PC-3 (cell line): ENCODE data around the gene ST8SIA2. TPM values are rescaled to one million over a fixed set of nuclear protein-coding genes. Genes with fewer than 3 reads are reported as not detected.

ENCODE experiments used
- ATAC-seq: fragments of 200-7000 bp; cut with Tn5 transposase; 2 replicates; pipeline ENCODE4 v1.9.1; 2020; ENCODE audit warnings: mild to moderate bottlenecking, moderate library complexity
- BruUV-seq: library from RNA; stranded (reverse); fragments of 400-500 nt; replicated peaks from 2 replicates; lab custom pipeline; 2021; lab: Mats Ljungman, UMichigan
- CTCF ChIA-PET: fragments of 300-600 bp; sonication (Branson Sonifier 250); formaldehyde crosslinking; loops from one replicate; lab custom pipeline; 2022; ENCODE audit warnings: antibody characterized with exemption; lab: Charles Lee
- POLR2A ChIA-PET: fragments of 300-600 bp; sonication (Branson Sonifier 250); formaldehyde crosslinking; loops from one replicate; lab custom pipeline; 2022; ENCODE audit warnings: antibody characterized with exemption; ENCODE audit not compliant: unreplicated experiment; lab: Charles Lee
- DNase-seq: peaks from one replicate; pipeline ENCODE4 v3.0.0-alpha.2; 2015
- H2AFZ ChIP-seq: fragments of 300-600 bp; sonication (generic); 2 replicates; pipeline ENCODE4 v1.6.0; 2016; ENCODE audit warnings: antibody characterized with exemption, low read length
- H3F3A ChIP-seq: fragments of 300-600 bp; sonication (generic); one replicate; pipeline ENCODE4 v1.6.0; 2017; ENCODE audit warnings: antibody characterized with exemption, low read length, control low read depth, mild to moderate bottlenecking; ENCODE audit not compliant: unreplicated experiment
- H3K27ac ChIP-seq: fragments of 300-600 bp; sonication (generic); 2 replicates; pipeline ENCODE4 v1.5.1; 2016; ENCODE audit warnings: mild to moderate bottlenecking, low read length
- H3K27me3 ChIP-seq: fragments of 300-600 bp; sonication (generic); 2 replicates; pipeline ENCODE4 v1.6.1; 2016; ENCODE audit warnings: low read length, mixed read lengths
- H3K36me3 ChIP-seq: fragments of 300-600 bp; sonication (generic); 2 replicates; pipeline ENCODE4 v1.6.1; 2016; ENCODE audit warnings: low read depth, mixed run types, low read length, mixed read lengths
- H3K4me1 ChIP-seq: fragments of 300-600 bp; sonication (generic); 2 replicates; pipeline ENCODE4 v1.5.1; 2016; ENCODE audit warnings: low read length; ENCODE audit not compliant: insufficient read depth
- H3K4me2 ChIP-seq: fragments of 300-600 bp; sonication (generic); 2 replicates; pipeline ENCODE4 v1.6.0; 2016; ENCODE audit warnings: low read length
- H3K4me3 ChIP-seq: fragments of 300-600 bp; sonication (generic); 2 replicates; pipeline ENCODE4 v1.5.1; 2016; ENCODE audit warnings: mild to moderate bottlenecking, low read length, mixed read lengths
- H3K79me2 ChIP-seq: fragments of 300-600 bp; sonication (generic); 2 replicates; pipeline ENCODE4 v1.6.1; 2017; ENCODE audit warnings: low read length, mixed read lengths
- H3K9ac ChIP-seq: fragments of 300-600 bp; sonication (generic); 2 replicates; pipeline ENCODE4 v1.6.0; 2016; ENCODE audit warnings: mild to moderate bottlenecking, low read length
- H3K9me2 ChIP-seq: fragments of 300-600 bp; sonication (generic); replicated peaks from 2 replicates; pipeline ENCODE4 v1.6.1; 2016; ENCODE audit warnings: mixed run types, low read length, mixed read lengths
- H3K9me3 ChIP-seq: fragments of 300-600 bp; sonication (generic); 2 replicates; pipeline ENCODE4 v1.6.1; 2016; ENCODE audit warnings: low read length, mixed read lengths
- H4K20me1 ChIP-seq: fragments of 300-600 bp; sonication (generic); 2 replicates; pipeline ENCODE4 v1.6.1; 2016; ENCODE audit warnings: low read length, mixed read lengths
- CTCF ChIP-seq: fragments of 300-600 bp; sonication (generic); conservative IDR thresholded peaks from 2 replicates; pipeline ENCODE4 v1.5.1; 2017; ENCODE audit warnings: antibody characterized with exemption, low read depth, mild to moderate bottlenecking, low read length
- EZH2 ChIP-seq: fragments of 300-600 bp; sonication (generic); IDR thresholded peaks from one replicate; pipeline ENCODE4 v1.6.1; 2017; ENCODE audit warnings: antibody characterized with exemption, mild to moderate bottlenecking, low read length; ENCODE audit not compliant: unreplicated experiment
- EZH2phosphoT487 ChIP-seq: fragments of 300-600 bp; sonication (generic); IDR thresholded peaks from 2 replicates; pipeline ENCODE4 v1.6.1; 2018; ENCODE audit warnings: mild to moderate bottlenecking, antibody characterized with exemption, low read length, borderline replicate concordance
- intact Hi-C: fragments of 100-400 bp; cut with micrococcal nuclease; formaldehyde crosslinking; loops from 2 replicates; pipeline ENCODE4 v1.9.0; 2023
- total RNA-seq: library from RNA; depleted of rRNA; stranded (reverse); fragments of >200 nt; gene quantifications from 2 replicates; pipeline ENCODE4 v1.2.3, GENCODE V29; 2014

The ST8SIA2 gene
- total RNA-seq, 1 experiment from 2014 or later: not detected

GRCh38 chr15:92457471-92458041 lies 63.9 kb downstream of the ST8SIA2 start:
- TF ChIP-seq EZH2: no peak
- no peak for TF ChIP-seq CTCF
- no peak for TF ChIP-seq EZH2phosphoT487
- ChIA-PET POLR2A (no interaction called here), CTCF (no interaction called here)

GRCh38 chr15:92460023-92460422 lies 66.3 kb downstream of the ST8SIA2 start:
- no peaks in the 10 kb centered on the region for H4K20me1 ChIP-seq
- H3K9me3 ChIP-seq: no peaks in the 10 kb centered on the region
- peaks cover 67% of the 10 kb centered on the region for H3K27me3 ChIP-seq
- no peak overlapping the region for H3K9ac ChIP-seq
- H3K4me1 ChIP-seq: no peaks in the 10 kb centered on the region
- TF ChIP-seq EZH2phosphoT487: no peak
- TF ChIP-seq CTCF: no peak
- TF ChIP-seq EZH2: no peak
- no peak overlapping the region for H3K4me3 ChIP-seq
- no peaks in the 10 kb centered on the region for H3F3A ChIP-seq
- BruUV-seq: no TSS peak
- ATAC-seq (no peak), DNase-seq (no peak)
- H3K9me2 ChIP-seq: no peaks in the 10 kb centered on the region
- ChIA-PET POLR2A (no interaction called here), CTCF (no interaction called here)
- no peaks in the 10 kb centered on the region for H3K79me2 ChIP-seq
- H3K4me2 ChIP-seq: no peak overlapping the region
- no peak overlapping the region for H3K27ac ChIP-seq
- intact Hi-C loops: no loop called here
- H2AFZ ChIP-seq: no peak overlapping the region
- no peaks in the 10 kb centered on the region for H3K36me3 ChIP-seq

More at GRCh38 chr15:92457471-92458041, 63.9 kb downstream of the ST8SIA2 start:
- H3K4me1 ChIP-seq: no peaks in the 10 kb centered on the region
- H3K79me2 ChIP-seq: no peaks in the 10 kb centered on the region
- DNase-seq (no peak), ATAC-seq (no peak)
- H3K9ac ChIP-seq: no peak overlapping the region
- BruUV-seq: no TSS peak
- H3K9me3 ChIP-seq: no peaks in the 10 kb centered on the region
- no peaks in the 10 kb centered on the region for H3K36me3 ChIP-seq
- intact Hi-C loops: no loop called here
- no peak overlapping the region for H2AFZ ChIP-seq
- no peaks in the 10 kb centered on the region for H3K9me2 ChIP-seq
- no peaks in the 10 kb centered on the region for H4K20me1 ChIP-seq
- H3K4me2 ChIP-seq: no peak overlapping the region
- H3K27me3 ChIP-seq: peaks cover 88% of the 10 kb centered on the region
- no peak overlapping the region for H3K4me3 ChIP-seq
- no peak overlapping the region for H3K27ac ChIP-seq
- H3F3A ChIP-seq: no peaks in the 10 kb centered on the region

- H3K4me1 ChIP-seq: no peaks in the 10 kb centered on the region
- no peak overlapping the region for H2AFZ ChIP-seq
- H3K9me2 ChIP-seq: no peaks in the 10 kb centered on the region
- POLR2A ChIA-PET: no interaction called here
- no peaks in the 10 kb centered on the region for H4K20me1 ChIP-seq
- no peak overlapping the region for H3K4me3 ChIP-seq
- no peaks in the 10 kb centered on the region for H3F3A ChIP-seq
- ATAC-seq (no peak), DNase-seq (no peak)
- intact Hi-C loops: no loop called here
- no peaks in the 10 kb centered on the region for H3K9me3 ChIP-seq
- no peaks in the 10 kb centered on the region for H3K79me2 ChIP-seq
- H3K4me2 ChIP-seq: no peak overlapping the region
- H3K36me3 ChIP-seq: no peaks in the 10 kb centered on the region
- no peak overlapping the region for H3K27ac ChIP-seq
- H3K9ac ChIP-seq: no peak overlapping the region
- BruUV-seq: no TSS peak
- TF ChIP-seq CTCF: no peak
- TF ChIP-seq EZH2: no peak
- TF ChIP-seq EZH2phosphoT487: no peak
- CTCF ChIA-PET: no interaction called here
- H3K27me3 ChIP-seq: peaks cover 53% of the 10 kb centered on the region
Observed at GRCh38 chr15:92462424-92463125, 68.9 kb downstream of the ST8SIA2 start.
